ENCODE data around the gene ATP10B. TPM values are rescaled to one million over a fixed set of nuclear protein-coding genes. Genes with fewer than 3 reads are reported as not detected.

ATP10B gene
- not detected in 5 replicates for total RNA-seq (2022; extraction: Qiagen RNA extraction)

GRCh38 chr5:160852049-160852448 is at the start of gene ATP10B:
Gene ATP10B (minus strand): TSS chr5:160852211. CDS start chr5:160688074, 164,137 bp downstream.

All from A549 treated with Mapracorat at 1 μM for 4 hours (cell line).